ENCODE data around the gene PROX1. TPM values are rescaled to one million over a fixed set of nuclear protein-coding genes. Genes with fewer than 3 reads are reported as not detected.

Gene PROX1
- total RNA-seq, 4 donors from 2014 or later: 1.9 to 3.2 (median 2.5) TPM

GRCh38 chr1:214050513-214051401 is 63.0 kb downstream of the PROX1 start:
- no peak for ATAC-seq
- H3K27me3 ChIP-seq: no peaks in the 10 kb centered on the region
- no peaks in the 10 kb centered on the region for H3K36me3 ChIP-seq
- no peaks in the 10 kb centered on the region for H3K4me1 ChIP-seq
- H3K4me3 ChIP-seq: no peak overlapping the region
- TF ChIP-seq POLR2A (IDR thresholded peaks at IDR 0.05) (no peak), CTCF (IDR thresholded peaks at IDR 0.05) (no peak), EP300 (IDR thresholded peaks at IDR 0.05) (no peak), POLR2AphosphoS5 (IDR thresholded peaks at IDR 0.05) (no peak)
- H3K9me3 ChIP-seq: peaks cover 0 to 22% (median 0%) of the 10 kb centered on the region in 3 donors
- no peak overlapping the region for H3K27ac ChIP-seq
- WGBS, 2 donors (ENCODE audit: low coverage in 1 of 2): 14 to 29% methylated on average over 8 to 9 of the region's 9 CpGs

GRCh38 chr1:214051786-214052185 is 64.0 kb downstream of the PROX1 start:
- H3K27ac ChIP-seq: no peak overlapping the region
- WGBS, 2 donors (ENCODE audit: low coverage in 1 of 2): 89 to 96% methylated on average over 4 of the region's 4 CpGs
- no peak for ATAC-seq
- peaks cover 0 to 22% (median 0%) of the 10 kb centered on the region in 3 donors for H3K9me3 ChIP-seq
- H3K4me1 ChIP-seq: no peaks in the 10 kb centered on the region
- no peak for TF ChIP-seq POLR2AphosphoS5 (IDR thresholded peaks at IDR 0.05)
- TF ChIP-seq EP300 (IDR thresholded peaks at IDR 0.05): no peak
- TF ChIP-seq CTCF (IDR thresholded peaks at IDR 0.05): no peak
- no peak for TF ChIP-seq POLR2A (IDR thresholded peaks at IDR 0.05)
- H3K27me3 ChIP-seq: no peaks in the 10 kb centered on the region
- H3K4me3 ChIP-seq: no peak overlapping the region
- H3K36me3 ChIP-seq: no peaks in the 10 kb centered on the region

- no peak overlapping the region for H3K27ac ChIP-seq
- WGBS, 2 donors (ENCODE audit: low coverage in 1 of 2): 32 to 37% methylated on average over 3 of the region's 5 CpGs
- H3K9me3 ChIP-seq: no peaks in the 10 kb centered on the region
- peaks cover 4% of the 10 kb centered on the region for H3K27me3 ChIP-seq
- TF ChIP-seq POLR2AphosphoS5 (IDR thresholded peaks at IDR 0.05) (no peak), EP300 (IDR thresholded peaks at IDR 0.05) (no peak), POLR2A (IDR thresholded peaks at IDR 0.05) (no peak), CTCF (IDR thresholded peaks at IDR 0.05) (no peak)
- no peak overlapping the region for H3K4me3 ChIP-seq
- H3K36me3 ChIP-seq: no peaks in the 10 kb centered on the region
- no peak for ATAC-seq
- no peaks in the 10 kb centered on the region for H3K4me1 ChIP-seq
Measured at GRCh38 chr1:214058076-214058475, 70.3 kb downstream of the PROX1 start.

- Histone ChIP-seq H3K36me3 (no peaks in the 10 kb centered on the region), H3K4me3 (no peak overlapping the region), H3K9me3 (no peaks in the 10 kb centered on the region), H3K27me3 (peaks cover 27% of the 10 kb centered on the region), H3K4me1 (no peaks in the 10 kb centered on the region), H3K27ac (no peak overlapping the region)
- ATAC-seq: no peak
- WGBS, 2 donors (ENCODE audit: low coverage in 1 of 2): 72 to 78% methylated on average over 5 to 6 of the region's 6 CpGs
- no peak for TF ChIP-seq POLR2AphosphoS5 (IDR thresholded peaks at IDR 0.05)
- TF ChIP-seq POLR2A (IDR thresholded peaks at IDR 0.05): no peak
- no peak for TF ChIP-seq CTCF (IDR thresholded peaks at IDR 0.05)
- TF ChIP-seq EP300 (IDR thresholded peaks at IDR 0.05): no peak
Measured at GRCh38 chr1:214066190-214066589, 78.4 kb downstream of the PROX1 start.

GRCh38 chr1:214066936-214067335 is 79.2 kb downstream of the PROX1 start:
- Histone ChIP-seq H3K4me3 (no peak overlapping the region), H3K27ac (no peak overlapping the region), H3K36me3 (no peaks in the 10 kb centered on the region), H3K4me1 (no peaks in the 10 kb centered on the region), H3K9me3 (no peaks in the 10 kb centered on the region), H3K27me3 (peaks cover 31% of the 10 kb centered on the region)
- no peak for ATAC-seq
- 69 to 78% methylated on average over 3 of the region's 3 CpGs for WGBS, 2 donors (ENCODE audit: low coverage in 1 of 2)
- TF ChIP-seq POLR2A (IDR thresholded peaks at IDR 0.05) (no peak), CTCF (IDR thresholded peaks at IDR 0.05) (no peak), EP300 (IDR thresholded peaks at IDR 0.05) (no peak), POLR2AphosphoS5 (IDR thresholded peaks at IDR 0.05) (no peak)
